Effector memory CD4-positive, alpha-beta T cell (primary cell): Measurements from ENCODE around the gene RSRC1.
"Not testable (repeated sequence)": the region's sequence is repeated elsewhere in the genome, so short reads cannot be mapped to it uniquely, and the experiment has no call there.

ENCODE experiments used
- DNase-seq, 3 donors: peaks; one replicate each; pipeline ENCODE4 v3.0.0-alpha.2; 2020
- H3K27ac ChIP-seq: 2 replicates; pipeline ENCODE4 v1.7.0; 2013; ENCODE audit warnings: mild to moderate bottlenecking, low read length, moderate library complexity; ENCODE audit not compliant: insufficient read depth, poor library complexity, severe bottlenecking
- H3K27me3 ChIP-seq: replicated peaks from 2 replicates; pipeline ENCODE4 v1.7.0; 2013; ENCODE audit warnings: mild to moderate bottlenecking, low read length; ENCODE audit not compliant: insufficient read depth, control insufficient read depth, poor library complexity, severe bottlenecking
- H3K36me3 ChIP-seq: 2 replicates; pipeline ENCODE4 v1.7.0; 2013; ENCODE audit warnings: mild to moderate bottlenecking, low read length, moderate library complexity; ENCODE audit not compliant: control insufficient read depth, insufficient read depth
- H3K4me1 ChIP-seq: 2 replicates; pipeline ENCODE4 v1.7.0; 2013; ENCODE audit warnings: low read length, mild to moderate bottlenecking; ENCODE audit not compliant: control insufficient read depth, insufficient read depth, poor library complexity, severe bottlenecking
- H3K4me3 ChIP-seq: 2 replicates; pipeline ENCODE4 v1.7.0; 2013; ENCODE audit warnings: low read length, low read depth, mild to moderate bottlenecking; ENCODE audit not compliant: insufficient read depth, poor library complexity, severe bottlenecking
- H3K9me3 ChIP-seq: 2 replicates; pipeline ENCODE4 v1.7.0; 2013; ENCODE audit warnings: mild to moderate bottlenecking, low read length, moderate library complexity; ENCODE audit not compliant: control insufficient read depth

RSRC1 gene

GRCh38 chr3:158297940-158298339 is 188.1 kb downstream of the RSRC1 start:
- H3K27ac ChIP-seq: no peak overlapping the region
- DNase-seq: no peak
- no peaks in the 10 kb centered on the region for H3K4me1 ChIP-seq
- H3K27me3 ChIP-seq: no peaks in the 10 kb centered on the region
- no peaks in the 10 kb centered on the region for H3K36me3 ChIP-seq
- no peaks in the 10 kb centered on the region for H3K9me3 ChIP-seq
- no peak overlapping the region for H3K4me3 ChIP-seq

GRCh38 chr3:158308236-158308928 is 198.5 kb downstream of the RSRC1 start:
- H3K4me3 ChIP-seq: no peak overlapping the region
- H3K36me3 ChIP-seq: no peaks in the 10 kb centered on the region
- no peak for DNase-seq
- no peaks in the 10 kb centered on the region for H3K9me3 ChIP-seq
- H3K4me1 ChIP-seq: no peaks in the 10 kb centered on the region
- H3K27ac ChIP-seq: no peak overlapping the region
- no peaks in the 10 kb centered on the region for H3K27me3 ChIP-seq

- Histone ChIP-seq H3K9me3 (no peaks in the 10 kb centered on the region), H3K27me3 (no peaks in the 10 kb centered on the region), H3K36me3 (no peaks in the 10 kb centered on the region), H3K27ac (no peak overlapping the region), H3K4me1 (no peaks in the 10 kb centered on the region), H3K4me3 (no peak overlapping the region)
- no peak for DNase-seq
These were observed 202.8 kb downstream of the RSRC1 start for GRCh38 chr3:158312560-158313141.

DNA sequence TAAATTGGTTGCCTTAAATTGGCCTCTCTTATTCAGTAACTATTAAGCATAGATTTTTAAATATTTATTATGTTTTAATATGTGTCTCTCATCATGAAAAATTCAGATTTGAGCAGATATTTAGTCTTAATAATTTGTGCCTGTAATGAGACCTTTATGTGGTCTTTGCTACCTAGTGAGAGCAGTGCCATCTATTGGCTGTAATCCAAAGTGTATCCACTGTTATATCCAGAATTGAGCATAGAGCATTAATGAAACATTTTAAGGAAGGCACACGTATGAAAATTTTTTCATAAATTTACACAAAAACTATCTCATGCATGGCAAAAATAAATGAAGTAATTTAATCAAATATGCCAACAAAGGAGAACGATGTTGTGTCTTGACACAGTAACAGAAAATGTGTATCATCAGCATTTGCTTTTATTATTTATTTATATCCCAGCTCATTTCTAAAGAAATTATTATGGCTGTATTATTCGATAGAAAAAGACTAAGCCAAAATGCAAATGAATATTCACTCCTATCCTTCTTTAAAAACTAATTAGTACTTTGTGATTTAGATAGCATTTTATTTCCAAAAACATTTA is 203.5 kb downstream of the RSRC1 start:
- Histone ChIP-seq H3K36me3 (no peaks in the 10 kb centered on the region), H3K27ac (no peak overlapping the region), H3K27me3 (no peaks in the 10 kb centered on the region), H3K4me3 (no peak overlapping the region), H3K4me1 (no peaks in the 10 kb centered on the region), H3K9me3 (no peaks in the 10 kb centered on the region)
- no peak for DNase-seq

DNA sequence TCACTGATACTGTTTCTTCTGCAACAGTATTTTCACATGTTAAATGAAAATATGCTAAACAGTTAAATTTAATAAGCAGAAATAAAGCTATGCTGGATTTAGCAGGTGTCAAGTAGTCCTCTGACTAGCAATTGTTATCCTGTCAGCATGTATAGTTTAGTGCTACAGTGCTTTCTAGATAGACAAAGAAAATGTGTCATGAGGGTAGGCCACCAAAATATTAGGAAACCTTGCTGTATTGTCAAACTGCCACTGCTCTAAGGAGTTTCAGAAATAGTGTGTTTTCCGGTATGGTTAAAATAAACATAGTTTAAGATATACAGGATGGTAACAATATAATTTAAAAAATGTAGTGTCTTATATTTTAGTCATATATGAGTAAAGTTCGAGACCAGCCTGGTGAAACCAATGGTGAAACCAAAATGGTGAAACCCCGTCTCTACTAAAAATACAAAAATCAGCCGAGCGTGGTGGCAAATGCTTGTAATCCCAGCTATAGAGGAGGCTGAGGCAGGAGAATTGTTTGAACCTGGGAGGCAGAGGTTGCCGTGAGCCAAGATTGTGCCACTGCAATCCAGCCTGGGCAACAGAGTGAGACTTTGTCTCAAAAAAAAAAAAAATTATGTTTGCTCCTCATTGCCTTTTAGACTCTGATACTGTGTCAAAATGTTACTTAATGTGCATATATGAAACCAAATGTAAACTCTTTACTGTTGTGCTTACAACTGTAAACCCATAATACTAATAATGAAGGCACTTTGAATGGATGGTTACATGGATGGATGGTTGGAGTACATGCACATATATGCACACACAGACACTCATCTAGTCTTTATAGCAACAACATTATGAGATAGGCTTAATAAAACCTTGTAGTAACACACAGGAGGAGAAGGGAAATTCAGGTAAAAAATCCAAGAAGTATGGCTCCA is 204.8 kb downstream of the RSRC1 start:
- no peak for DNase-seq
- H3K9me3 ChIP-seq: no peaks in the 10 kb centered on the region
- H3K27ac ChIP-seq: no peak overlapping the region
- H3K27me3 ChIP-seq: no peaks in the 10 kb centered on the region
- no peaks in the 10 kb centered on the region for H3K4me1 ChIP-seq
- no peaks in the 10 kb centered on the region for H3K36me3 ChIP-seq
- H3K4me3 ChIP-seq: no peak overlapping the region

DNA sequence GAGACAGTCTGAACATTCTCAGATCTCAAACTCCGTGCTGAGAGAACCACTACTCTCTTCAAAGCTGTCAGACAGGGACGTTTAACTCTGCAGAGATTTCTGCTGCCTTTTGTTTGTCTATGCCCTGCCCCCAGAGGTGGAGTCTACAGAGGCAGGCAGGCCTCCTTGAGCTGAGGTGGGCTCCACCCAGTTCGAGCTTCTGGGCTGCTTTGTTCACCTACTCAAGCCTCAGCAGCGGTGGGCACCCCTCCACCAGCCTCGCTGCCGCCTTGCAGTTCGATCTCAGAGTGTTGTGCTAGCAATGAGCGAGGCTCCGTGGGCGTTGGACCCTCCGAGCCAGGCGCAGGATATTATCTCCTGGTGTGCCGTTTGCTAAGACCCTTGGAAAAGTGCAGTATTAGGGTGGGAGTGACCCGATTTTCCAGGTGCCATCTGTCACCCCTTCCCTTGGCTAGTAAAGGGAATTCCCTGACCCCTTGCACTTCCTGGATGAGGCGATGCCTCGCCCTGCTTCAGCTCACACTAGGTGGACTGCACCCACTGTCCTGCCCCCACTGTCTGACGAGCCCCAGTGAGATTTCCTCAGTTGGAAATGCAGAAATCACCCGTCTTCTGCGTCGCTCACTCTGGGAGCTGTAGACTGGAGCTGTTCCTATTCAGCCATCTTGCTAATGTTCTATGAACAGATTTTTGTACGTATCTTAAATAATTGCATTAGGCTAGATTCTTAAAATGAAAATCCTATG is 220.0 kb downstream of the RSRC1 start:
- not testable (repeated sequence) for H3K4me1 ChIP-seq, H3K27me3 ChIP-seq, DNase-seq, H3K4me3 ChIP-seq, H3K36me3 ChIP-seq, H3K27ac ChIP-seq, H3K9me3 ChIP-seq

DNA sequence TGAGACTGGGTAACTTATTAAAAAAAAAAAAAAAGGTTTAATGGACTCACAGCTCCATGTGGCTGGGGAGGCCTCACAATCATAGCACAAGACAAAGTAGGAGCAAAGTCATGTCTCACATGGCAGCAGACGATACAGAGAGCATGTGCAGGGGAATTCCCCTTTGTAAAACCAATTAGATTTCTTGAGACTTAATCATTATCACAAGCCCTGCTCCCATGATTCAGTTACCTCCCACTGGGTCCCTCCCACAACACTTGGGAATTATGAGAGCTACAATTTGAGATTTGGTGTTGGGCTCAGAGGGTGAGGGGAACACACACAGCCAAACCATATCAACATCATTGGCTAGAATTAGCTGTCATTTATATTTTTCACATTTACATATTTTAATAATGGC is 221.0 kb downstream of the RSRC1 start:
- no peak for DNase-seq
- no peaks in the 10 kb centered on the region for H3K4me1 ChIP-seq
- no peak overlapping the region for H3K27ac ChIP-seq
- no peaks in the 10 kb centered on the region for H3K27me3 ChIP-seq
- H3K4me3 ChIP-seq: no peak overlapping the region
- H3K9me3 ChIP-seq: no peaks in the 10 kb centered on the region
- no peaks in the 10 kb centered on the region for H3K36me3 ChIP-seq

GRCh38 chr3:158333736-158334135 is 223.8 kb downstream of the RSRC1 start:
- no peak overlapping the region for H3K27ac ChIP-seq
- no peak for DNase-seq
- no peaks in the 10 kb centered on the region for H3K9me3 ChIP-seq
- H3K4me3 ChIP-seq: no peak overlapping the region
- H3K27me3 ChIP-seq: no peaks in the 10 kb centered on the region
- H3K36me3 ChIP-seq: no peaks in the 10 kb centered on the region
- H3K4me1 ChIP-seq: no peaks in the 10 kb centered on the region

GRCh38 chr3:158337110-158337509 is 227.2 kb downstream of the RSRC1 start:
- Histone ChIP-seq H3K36me3 (no peaks in the 10 kb centered on the region), H3K27me3 (no peaks in the 10 kb centered on the region), H3K4me3 (no peak overlapping the region), H3K9me3 (no peaks in the 10 kb centered on the region), H3K27ac (no peak overlapping the region), H3K4me1 (no peaks in the 10 kb centered on the region)
- DNase-seq: no peak
